ENCODE measurements around the gene SYNPO2.

Gene SYNPO2

GRCh38 chr4:118879409-118879808 is 9.2 kb upstream of the SYNPO2 start:
- no peak for DNase-seq

- DNase-seq, result no peak
Measured at GRCh38 chr4:118881512-118882146, 7.0 kb upstream of the SYNPO2 start.

GRCh38 chr4:118883861-118884260 is 4.8 kb upstream of the SYNPO2 start:
- DNase-seq, result peak; percentile 2

GRCh38 chr4:118884716-118885115 is 3.9 kb upstream of the SYNPO2 start:
- DNase-seq, result no peak

- DNase-seq, result no peak
Measured at GRCh38 chr4:118889312-118889691, 648 bp downstream of the SYNPO2 start.

GRCh38 chr4:118894034-118894433 is 5.4 kb downstream of the SYNPO2 start:
- DNase-seq, result no peak

GRCh38 chr4:118898221-118898620 is 9.6 kb downstream of the SYNPO2 start:
- DNase-seq, result no peak

GRCh38 chr4:118898684-118899138 is 10.1 kb downstream of the SYNPO2 start:
- no peak for DNase-seq

GRCh38 chr4:118904418-118904817 is 15.8 kb downstream of the SYNPO2 start:
- DNase-seq, result no peak

GRCh38 chr4:118904935-118905334 is 16.3 kb downstream of the SYNPO2 start:
- DNase-seq, result no peak

GRCh38 chr4:118905566-118905965 is 16.9 kb downstream of the SYNPO2 start:
- DNase-seq, result no peak

- DNase-seq, result no peak
Measured at GRCh38 chr4:118909173-118909956, 20.7 kb downstream of the SYNPO2 start.

GRCh38 chr4:118910221-118910620 is 21.6 kb downstream of the SYNPO2 start:
- no peak for DNase-seq

GRCh38 chr4:118911238-118911703 is 22.6 kb downstream of the SYNPO2 start:
- DNase-seq, result no peak

- no peak for DNase-seq
Measured at GRCh38 chr4:118915468-118915867, 26.8 kb downstream of the SYNPO2 start.

- no peak for DNase-seq
Measured at GRCh38 chr4:118916691-118917289, 28.1 kb downstream of the SYNPO2 start.

GRCh38 chr4:118917582-118917981 is 28.9 kb downstream of the SYNPO2 start:
- DNase-seq, result no peak

- no peak for DNase-seq
Measured at GRCh38 chr4:118918388-118918787, 29.7 kb downstream of the SYNPO2 start.

GRCh38 chr4:118920247-118920646 is 31.6 kb downstream of the SYNPO2 start:
- DNase-seq, result no peak

GRCh38 chr4:118921786-118922185 is 33.1 kb downstream of the SYNPO2 start:
- no peak for DNase-seq

- no peak for DNase-seq
Measured at GRCh38 chr4:118923891-118924290, 35.2 kb downstream of the SYNPO2 start.

GRCh38 chr4:118927974-118928373 is 39.3 kb downstream of the SYNPO2 start:
- no peak for DNase-seq

- DNase-seq, result no peak
Measured at GRCh38 chr4:118930255-118930654, 41.6 kb downstream of the SYNPO2 start.

- DNase-seq, result no peak
Measured at GRCh38 chr4:118931786-118932185, 43.1 kb downstream of the SYNPO2 start.
